Activated CD4-positive, alpha-beta T cell treated with anti-CD3 and anti-CD28 coated beads, Interleukin-2, amount 10 ng/mL, durations not matched to agents 7 days and 5 days (primary cell): ENCODE results near the gene GRM1. TPM values are rescaled to one million over a fixed set of nuclear protein-coding genes. Genes with fewer than 3 reads are reported as not detected.

ENCODE experiments used
- CTCF ChIA-PET: fragments of 350-600 bp; sonication (Branson Sonifier 250); formaldehyde crosslinking; loops from one replicate; lab custom pipeline; 2021; ENCODE audit warnings: antibody characterized with exemption; lab: Charles Lee
- POLR2A ChIA-PET: fragments of 350-600 bp; sonication (Branson Sonifier 250); formaldehyde crosslinking; loops from one replicate; lab custom pipeline; 2021; ENCODE audit warnings: antibody characterized with exemption; lab: Charles Lee
- DNase-seq: peaks from one replicate; pipeline ENCODE4 v3.0.0-alpha.2; 2020
- H3K27ac Mint-ChIP-seq: one replicate; pipeline ENCODE4 v1.8.0; 2021; ENCODE audit warnings: mild to moderate bottlenecking, moderate library complexity, mixed read lengths
- H3K27me3 Mint-ChIP-seq: one replicate; pipeline ENCODE4 v1.8.0; 2021; ENCODE audit warnings: mixed read lengths
- H3K36me3 Mint-ChIP-seq: one replicate; pipeline ENCODE4 v1.8.0; 2021; ENCODE audit warnings: low read depth, mixed read lengths
- H3K4me1 Mint-ChIP-seq: one replicate; pipeline ENCODE4 v1.8.0; 2021; ENCODE audit warnings: mixed read lengths
- H3K4me3 Mint-ChIP-seq: one replicate; pipeline ENCODE4 v1.8.0; 2021; ENCODE audit warnings: mild to moderate bottlenecking, moderate library complexity, mixed read lengths
- H3K9me3 Mint-ChIP-seq: one replicate; pipeline ENCODE4 v1.8.0; 2021; ENCODE audit warnings: mixed read lengths
- total RNA-seq, 2 experiments: library from RNA; stranded (reverse); gene quantifications; one replicate each; pipeline ENCODE4 v1.2.3, GENCODE V29; 2021

The GRM1 gene
- total RNA-seq, 2 experiments from 2014 or later = not detected

DNA sequence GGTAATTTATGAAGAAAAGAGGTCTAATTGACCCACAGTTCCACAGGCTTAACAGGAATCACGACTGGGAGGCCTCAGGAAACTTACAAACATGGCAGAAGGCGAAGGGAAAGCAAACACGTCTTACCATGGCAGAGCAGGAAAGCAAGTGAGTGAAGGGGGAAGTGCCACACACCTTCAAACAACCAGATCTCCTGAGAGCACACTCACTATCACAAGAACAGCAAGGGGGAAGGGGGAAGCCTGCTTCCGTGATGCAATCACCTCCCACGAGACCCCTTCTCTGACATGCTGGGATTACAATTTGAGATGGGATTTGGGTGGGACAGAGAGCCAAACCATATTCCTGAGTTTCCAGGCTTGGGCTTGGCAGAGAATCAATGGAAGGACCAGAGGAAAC lies 390.7 kb downstream of the GRM1 start:
- Mint-ChIP-seq H3K4me3 (no peak overlapping the region), H3K9me3 (no peaks in the 10 kb centered on the region), H3K4me1 (no peaks in the 10 kb centered on the region), H3K27me3 (peaks cover 2% of the 10 kb centered on the region), H3K27ac (no peak overlapping the region), H3K36me3 (no peaks in the 10 kb centered on the region)
- CTCF ChIA-PET = no interaction called here
- POLR2A ChIA-PET = no interaction called here
- no peak for DNase-seq

DNA sequence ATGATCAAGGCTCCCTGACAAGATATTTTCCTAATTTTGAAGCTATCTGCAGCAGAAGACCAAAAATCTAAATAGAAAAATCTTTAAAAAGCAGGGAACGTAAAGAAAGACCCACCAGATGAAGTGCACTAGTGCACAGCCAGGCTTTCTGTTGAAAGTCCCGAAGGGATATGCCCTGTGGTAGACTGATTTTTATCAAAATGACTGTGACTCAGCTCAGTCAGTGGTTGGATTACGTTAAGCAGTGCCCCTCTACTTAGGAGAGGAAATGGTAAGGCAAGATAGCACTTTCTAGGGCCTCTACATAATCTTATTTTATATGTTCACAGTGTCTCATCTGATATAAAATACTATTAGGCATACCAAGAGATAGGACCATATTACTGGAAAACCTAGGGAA lies 391.4 kb downstream of the GRM1 start:
- Mint-ChIP-seq H3K27me3 (peaks cover 2% of the 10 kb centered on the region), H3K36me3 (no peaks in the 10 kb centered on the region), H3K9me3 (no peaks in the 10 kb centered on the region), H3K4me1 (no peaks in the 10 kb centered on the region), H3K27ac (no peak overlapping the region), H3K4me3 (no peak overlapping the region)
- no peak for DNase-seq
- CTCF ChIA-PET = no interaction called here
- POLR2A ChIA-PET = no interaction called here

DNA sequence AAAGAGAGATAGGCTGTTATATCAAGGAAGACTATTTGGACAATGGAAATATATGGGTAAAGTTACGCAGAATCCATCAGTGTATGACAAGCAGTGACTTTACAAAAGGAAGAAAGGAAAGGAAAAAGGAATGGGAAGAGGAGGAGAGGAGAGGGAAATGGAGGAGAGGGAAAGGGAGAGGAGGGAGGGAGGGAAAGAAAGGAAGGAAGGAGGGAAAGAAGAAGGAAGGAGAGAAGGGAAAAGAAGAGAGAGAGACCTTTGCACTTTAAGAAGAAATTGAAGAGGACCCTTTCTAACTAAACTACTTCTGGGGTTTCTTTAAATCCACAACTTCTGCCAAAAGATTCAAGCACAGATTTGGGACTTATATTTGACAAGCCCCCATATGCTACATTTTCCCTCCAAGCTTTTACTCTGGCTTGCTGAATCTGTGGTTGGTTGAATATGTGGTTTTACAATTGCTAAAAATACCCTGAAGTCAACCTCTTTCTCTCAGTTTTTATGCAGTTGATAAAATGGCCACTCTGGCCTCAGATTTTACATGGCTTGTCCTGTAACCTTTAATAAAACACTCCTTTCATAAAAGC lies 394.0 kb downstream of the GRM1 start:
- no peaks in the 10 kb centered on the region for H3K9me3 Mint-ChIP-seq
- CTCF ChIA-PET = interaction anchor here (0.9 kb wide), 1 partner anchor 11 kb away, joined by 3 read pairs; no protein-coding TSS in a partner anchor
- no peaks in the 10 kb centered on the region for H3K4me1 Mint-ChIP-seq
- no peak overlapping the region for H3K27ac Mint-ChIP-seq
- no peaks in the 10 kb centered on the region for H3K36me3 Mint-ChIP-seq
- H3K4me3 Mint-ChIP-seq = no peak overlapping the region
- peaks cover 2% of the 10 kb centered on the region for H3K27me3 Mint-ChIP-seq
- POLR2A ChIA-PET = no interaction called here
- no peak for DNase-seq

DNA sequence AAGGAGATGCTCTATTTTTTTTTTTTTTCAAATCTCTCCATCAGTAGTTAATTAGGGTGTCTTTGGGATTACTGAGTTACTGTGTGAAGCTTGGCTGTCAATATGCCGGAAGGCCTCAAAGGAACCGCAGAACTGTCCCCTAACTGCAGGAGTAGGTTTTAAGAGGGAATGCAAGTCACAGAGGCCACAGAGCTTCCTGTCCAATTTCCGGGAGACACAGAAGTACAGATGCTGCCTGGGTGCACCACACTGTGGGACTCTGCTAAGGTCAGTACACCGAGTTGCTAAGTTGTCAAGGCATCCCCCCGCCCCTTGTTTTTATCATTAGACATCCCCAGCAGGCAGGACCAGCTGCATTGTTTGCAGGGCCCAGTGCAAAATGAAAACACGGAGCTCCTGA lies 394.6 kb downstream of the GRM1 start:
- H3K36me3 Mint-ChIP-seq = no peaks in the 10 kb centered on the region
- DNase-seq = no peak
- H3K27ac Mint-ChIP-seq = no peak overlapping the region
- no peaks in the 10 kb centered on the region for H3K9me3 Mint-ChIP-seq
- no peak overlapping the region for H3K4me3 Mint-ChIP-seq
- peaks cover 2% of the 10 kb centered on the region for H3K27me3 Mint-ChIP-seq
- ChIA-PET CTCF (interaction anchor here (0.9 kb wide), 1 partner anchor 10 kb away, joined by 3 read pairs; no protein-coding TSS in a partner anchor), POLR2A (no interaction called here)
- H3K4me1 Mint-ChIP-seq = no peaks in the 10 kb centered on the region

DNA sequence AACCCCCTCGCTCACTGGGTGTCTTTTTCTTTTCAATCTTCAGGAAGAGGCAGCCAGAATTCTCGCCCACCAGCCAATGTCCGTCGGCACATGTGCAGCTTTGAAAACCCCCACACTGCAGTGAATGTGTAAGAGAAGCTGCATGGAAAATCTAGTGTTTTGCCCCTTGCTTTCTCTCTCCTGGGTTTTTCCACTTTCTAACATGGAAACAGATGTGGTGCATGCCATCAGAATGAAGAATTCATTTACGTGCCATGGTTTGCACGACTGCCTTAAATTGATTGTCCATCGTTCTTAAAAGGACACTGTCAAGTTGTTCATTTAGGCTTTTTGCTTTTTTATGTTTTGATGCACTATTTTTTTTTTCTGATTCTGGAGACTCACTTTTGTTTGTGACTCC lies 397.7 kb downstream of the GRM1 start:
- Mint-ChIP-seq H3K27ac (no peak overlapping the region), H3K4me3 (no peak overlapping the region), H3K36me3 (no peaks in the 10 kb centered on the region), H3K4me1 (no peaks in the 10 kb centered on the region), H3K27me3 (peaks cover 2% of the 10 kb centered on the region), H3K9me3 (no peaks in the 10 kb centered on the region)
- DNase-seq = no peak
- ChIA-PET POLR2A (no interaction called here), CTCF (no interaction called here)

DNA sequence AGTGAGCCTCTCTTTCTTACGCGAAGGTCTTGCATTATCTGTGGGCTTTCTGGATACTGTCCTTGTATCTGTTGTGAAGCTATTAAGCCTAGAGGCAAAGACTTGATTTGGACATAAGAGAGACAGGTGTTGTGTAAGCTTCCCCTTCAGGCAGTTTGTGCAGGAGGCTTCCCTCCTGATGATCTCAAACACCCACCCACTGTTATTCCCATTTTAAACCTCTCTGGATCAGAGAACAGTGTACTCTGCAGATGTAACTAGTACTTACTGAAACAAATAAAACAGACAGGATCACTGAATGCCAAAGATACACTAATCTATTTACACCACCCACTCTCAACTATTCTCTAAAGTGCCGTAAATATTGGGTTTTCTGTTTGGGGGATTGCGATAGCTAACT lies 401.0 kb downstream of the GRM1 start:
- no peaks in the 10 kb centered on the region for H3K4me1 Mint-ChIP-seq

DNA sequence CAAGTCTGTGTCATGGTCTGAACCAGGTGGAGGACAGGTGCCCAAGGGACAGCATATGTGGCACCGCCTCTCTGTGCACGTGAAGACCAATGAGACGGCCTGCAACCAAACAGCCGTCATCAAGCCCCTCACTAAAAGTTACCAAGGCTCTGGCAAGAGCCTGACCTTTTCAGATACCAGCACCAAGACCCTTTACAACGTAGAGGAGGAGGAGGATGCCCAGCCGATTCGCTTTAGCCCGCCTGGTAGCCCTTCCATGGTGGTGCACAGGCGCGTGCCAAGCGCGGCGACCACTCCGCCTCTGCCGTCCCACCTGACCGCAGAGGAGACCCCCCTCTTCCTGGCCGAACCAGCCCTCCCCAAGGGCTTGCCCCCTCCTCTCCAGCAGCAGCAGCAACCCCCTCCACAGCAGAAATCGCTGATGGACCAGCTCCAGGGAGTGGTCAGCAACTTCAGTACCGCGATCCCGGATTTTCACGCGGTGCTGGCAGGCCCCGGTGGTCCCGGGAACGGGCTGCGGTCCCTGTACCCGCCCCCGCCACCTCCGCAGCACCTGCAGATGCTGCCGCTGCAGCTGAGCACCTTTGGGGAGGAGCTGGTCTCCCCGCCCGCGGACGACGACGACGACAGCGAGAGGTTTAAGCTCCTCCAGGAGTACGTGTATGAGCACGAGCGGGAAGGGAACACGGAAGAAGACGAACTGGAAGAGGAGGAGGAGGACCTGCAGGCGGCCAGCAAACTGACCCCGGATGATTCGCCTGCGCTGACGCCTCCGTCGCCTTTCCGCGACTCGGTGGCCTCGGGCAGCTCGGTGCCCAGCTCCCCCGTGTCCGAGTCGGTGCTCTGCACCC lies 405.2 kb downstream of the GRM1 start:
- CTCF ChIA-PET = interaction anchor here (1.0 kb wide), 1 partner anchor 11 kb away, joined by 3 read pairs; no protein-coding TSS in a partner anchor
- POLR2A ChIA-PET = no interaction called here
- Mint-ChIP-seq H3K9me3 (no peaks in the 10 kb centered on the region), H3K4me3 (no peak overlapping the region), H3K27ac (no peak overlapping the region), H3K4me1 (no peaks in the 10 kb centered on the region), H3K36me3 (no peaks in the 10 kb centered on the region), H3K27me3 (peaks cover 22% of the 10 kb centered on the region)
- DNase-seq = no peak

More for the DNA sequence above, 401.0 kb downstream of the GRM1 start:
- ChIA-PET POLR2A (no interaction called here), CTCF (no interaction called here)
- H3K36me3 Mint-ChIP-seq = no peaks in the 10 kb centered on the region
- H3K27ac Mint-ChIP-seq = no peak overlapping the region
- H3K9me3 Mint-ChIP-seq = no peaks in the 10 kb centered on the region
- peaks cover 16% of the 10 kb centered on the region for H3K27me3 Mint-ChIP-seq
- no peak for DNase-seq
- H3K4me3 Mint-ChIP-seq = no peak overlapping the region

DNA sequence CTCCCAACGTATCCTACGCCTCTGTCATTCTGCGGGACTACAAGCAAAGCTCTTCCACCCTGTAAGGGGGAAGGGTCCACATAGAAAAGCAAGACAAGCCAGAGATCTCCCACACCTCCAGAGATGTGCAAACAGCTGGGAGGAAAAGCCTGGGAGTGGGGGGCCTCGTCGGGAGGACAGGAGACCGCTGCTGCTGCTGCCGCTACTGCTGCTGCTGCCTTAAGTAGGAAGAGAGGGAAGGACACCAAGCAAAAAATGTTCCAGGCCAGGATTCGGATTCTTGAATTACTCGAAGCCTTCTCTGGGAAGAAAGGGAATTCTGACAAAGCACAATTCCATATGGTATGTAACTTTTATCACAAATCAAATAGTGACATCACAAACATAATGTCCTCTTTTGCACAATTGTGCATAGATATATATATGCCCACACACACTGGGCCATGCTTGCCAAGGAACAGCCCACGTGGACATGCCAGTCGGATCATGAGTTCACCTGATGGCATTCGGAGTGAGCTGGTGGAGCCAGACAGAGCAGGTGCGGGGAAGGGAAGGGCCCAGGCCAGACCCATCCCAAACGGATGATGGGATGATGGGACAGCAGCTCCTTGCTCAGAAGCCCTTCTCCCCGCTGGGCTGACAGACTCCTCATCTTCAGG lies 406.0 kb downstream of the GRM1 start:
- no peaks in the 10 kb centered on the region for H3K36me3 Mint-ChIP-seq
- ChIA-PET CTCF (interaction anchor here (0.6 kb wide), 1 partner anchor 582 kb away, joined by 4 read pairs; no protein-coding TSS in a partner anchor), POLR2A (no interaction called here)
- peaks cover 22% of the 10 kb centered on the region for H3K27me3 Mint-ChIP-seq
- DNase-seq = no peak
- H3K9me3 Mint-ChIP-seq = no peaks in the 10 kb centered on the region
- H3K27ac Mint-ChIP-seq = no peak overlapping the region
- H3K4me1 Mint-ChIP-seq = no peaks in the 10 kb centered on the region
- no peak overlapping the region for H3K4me3 Mint-ChIP-seq

DNA sequence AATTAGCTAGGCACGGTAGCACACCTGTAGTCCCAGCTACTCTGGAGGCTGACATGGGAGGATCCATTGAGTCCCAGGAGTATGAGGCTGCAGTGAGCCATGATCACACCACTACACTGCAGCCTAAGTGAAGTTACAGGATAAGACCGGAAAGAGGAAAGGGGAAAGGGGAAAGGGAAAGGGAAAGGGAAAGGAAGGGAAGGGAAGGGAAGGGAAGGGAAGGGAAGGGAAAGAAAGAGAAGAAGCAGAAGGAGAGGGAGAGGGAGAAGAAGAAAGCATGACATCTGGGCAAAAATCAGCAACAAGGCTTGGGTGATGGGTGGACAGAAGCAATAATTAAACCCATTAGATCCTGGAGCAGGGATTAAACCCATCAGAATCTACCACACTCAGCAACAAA lies 413.0 kb downstream of the GRM1 start:
- POLR2A ChIA-PET = no interaction called here
- Mint-ChIP-seq H3K4me1 (no peaks in the 10 kb centered on the region), H3K27ac (no peak overlapping the region), H3K4me3 (no peak overlapping the region), H3K27me3 (no peaks in the 10 kb centered on the region), H3K36me3 (no peaks in the 10 kb centered on the region), H3K9me3 (no peaks in the 10 kb centered on the region)
- no peak for DNase-seq
- CTCF ChIA-PET = no interaction called here

DNA sequence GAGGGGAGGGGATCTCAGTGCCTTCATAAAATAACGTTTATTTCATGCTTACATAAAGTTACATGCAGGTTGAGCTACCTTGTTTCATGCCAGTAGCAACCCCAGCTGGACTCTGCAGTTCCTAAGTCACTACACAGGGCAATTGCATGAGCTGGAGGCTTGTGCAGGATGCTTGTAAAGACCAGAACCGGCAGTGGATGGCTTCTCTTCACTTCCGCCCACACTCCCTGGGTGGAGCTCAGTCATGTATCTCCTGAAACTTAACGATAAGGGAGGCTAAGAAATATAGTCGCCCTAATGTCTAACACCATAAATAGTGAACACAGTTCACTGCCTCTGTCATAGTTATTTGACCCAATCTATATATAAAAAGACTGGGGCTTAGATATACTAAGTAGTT lies 415.3 kb downstream of the GRM1 start:
- H3K9me3 Mint-ChIP-seq = no peaks in the 10 kb centered on the region
- H3K4me1 Mint-ChIP-seq = no peaks in the 10 kb centered on the region
- H3K27ac Mint-ChIP-seq = no peak overlapping the region
- H3K36me3 Mint-ChIP-seq = no peaks in the 10 kb centered on the region
- H3K27me3 Mint-ChIP-seq = no peaks in the 10 kb centered on the region
- ChIA-PET CTCF (no interaction called here), POLR2A (no interaction called here)
- H3K4me3 Mint-ChIP-seq = no peak overlapping the region
- DNase-seq = no peak

DNA sequence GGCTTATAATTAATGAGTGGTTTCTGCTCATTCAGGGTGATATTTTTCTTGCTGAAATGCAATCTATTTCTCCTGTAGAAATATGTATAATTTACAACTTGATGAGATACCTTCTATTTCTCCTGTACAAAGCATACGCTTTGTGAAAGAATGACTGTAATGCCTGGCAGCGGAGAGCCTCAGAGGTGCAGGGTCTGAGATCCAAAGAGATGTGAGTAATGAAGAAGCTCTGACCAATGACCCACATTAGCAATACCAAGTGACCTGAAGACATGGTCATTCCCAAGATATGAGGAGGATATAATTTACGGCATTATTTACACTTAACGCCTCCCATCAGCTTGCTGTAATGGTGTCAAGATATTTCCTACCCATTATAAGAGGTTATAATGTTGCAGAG lies 416.4 kb downstream of the GRM1 start:
- Mint-ChIP-seq H3K36me3 (no peaks in the 10 kb centered on the region), H3K4me3 (no peak overlapping the region), H3K27me3 (no peaks in the 10 kb centered on the region), H3K9me3 (no peaks in the 10 kb centered on the region), H3K4me1 (no peaks in the 10 kb centered on the region), H3K27ac (no peak overlapping the region)
- POLR2A ChIA-PET = no interaction called here
- DNase-seq = no peak
- CTCF ChIA-PET = interaction anchor here (0.6 kb wide), 1 partner anchor 241 kb away, joined by 3 read pairs; no protein-coding TSS in a partner anchor

DNA sequence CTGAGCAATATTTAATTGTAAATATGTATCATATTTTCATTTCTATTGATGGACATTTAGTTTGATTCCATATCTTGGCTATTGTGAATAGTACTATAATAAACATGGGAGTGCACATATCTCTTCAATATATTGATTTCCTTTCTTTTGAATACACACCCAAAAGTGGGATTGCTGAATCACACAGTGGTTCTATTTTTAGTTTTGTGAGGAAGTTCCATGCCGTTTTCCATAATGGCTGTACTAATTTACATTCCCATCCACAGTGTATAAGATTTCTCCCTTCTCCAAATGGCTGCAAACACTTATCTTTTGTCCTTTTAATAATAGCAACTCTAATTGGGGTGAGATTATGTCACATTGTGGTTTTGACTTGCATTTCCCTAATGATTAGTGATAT lies 428.0 kb downstream of the GRM1 start:
- CTCF ChIA-PET = no interaction called here
- H3K27ac Mint-ChIP-seq = no peak overlapping the region
- no peaks in the 10 kb centered on the region for H3K4me1 Mint-ChIP-seq
- POLR2A ChIA-PET = no interaction called here
- H3K36me3 Mint-ChIP-seq = no peaks in the 10 kb centered on the region
- DNase-seq = no peak
- H3K27me3 Mint-ChIP-seq = no peaks in the 10 kb centered on the region
- no peak overlapping the region for H3K4me3 Mint-ChIP-seq
- H3K9me3 Mint-ChIP-seq = peaks cover 3% of the 10 kb centered on the region

DNA sequence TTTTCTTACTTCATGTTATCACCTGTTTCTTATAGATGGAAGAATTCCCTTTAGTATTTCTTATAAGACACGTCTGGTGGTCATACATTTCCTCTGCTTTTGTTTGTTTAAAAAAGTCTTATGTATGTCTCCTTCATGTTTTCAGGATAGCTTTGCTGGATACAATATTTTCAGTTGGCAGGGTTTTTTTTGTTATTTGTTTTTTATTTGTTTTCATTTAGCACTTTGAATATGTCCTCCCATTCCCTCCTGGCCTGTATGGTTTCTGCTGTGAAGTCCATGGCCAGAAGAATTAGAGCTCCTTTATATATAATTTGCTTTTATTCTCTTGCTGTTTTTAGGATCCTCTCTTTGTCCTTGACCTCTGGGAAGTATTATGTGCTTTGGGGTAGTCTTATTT lies 432.1 kb downstream of the GRM1 start:
- Mint-ChIP-seq H3K36me3 (no peaks in the 10 kb centered on the region), H3K27me3 (no peaks in the 10 kb centered on the region), H3K9me3 (peaks cover 3% of the 10 kb centered on the region), H3K4me3 (no peak overlapping the region), H3K27ac (no peak overlapping the region), H3K4me1 (no peaks in the 10 kb centered on the region)
- POLR2A ChIA-PET = no interaction called here
- CTCF ChIA-PET = interaction anchor here (0.7 kb wide), 1 partner anchor 582 kb away, joined by 3 read pairs; no protein-coding TSS in a partner anchor
- no peak for DNase-seq
